Mesenchymal stem cell (in vitro differentiated cells and primary cell): Measurements from ENCODE around the gene LAP3.

ENCODE experiments used
- DNase-seq: peaks from one replicate; pipeline ENCODE4 v3.0.0-alpha.2; 2013
- H2AFZ ChIP-seq: one replicate; pipeline ENCODE4 v1.6.1; 2013; ENCODE audit warnings: low read depth, mild to moderate bottlenecking, control low read depth, inconsistent platforms, low read length, moderate library complexity
- H2AK5ac ChIP-seq: 2 replicates; pipeline ENCODE4 v1.6.1; 2013; ENCODE audit warnings: low read length, moderate library complexity, mild to moderate bottlenecking, inconsistent platforms; ENCODE audit not compliant: severe bottlenecking
- H2BK120ac ChIP-seq: one replicate; pipeline ENCODE4 v1.6.1; 2013; ENCODE audit warnings: low read depth, mild to moderate bottlenecking, inconsistent platforms, low read length, moderate library complexity
- H2BK12ac ChIP-seq, 2 experiments: one replicate each; pipeline ENCODE4 v1.6.1; 2013; ENCODE audit warnings: inconsistent platforms in 2 of 2, low read length in 2 of 2, mild to moderate bottlenecking in 2 of 2, moderate library complexity in 2 of 2, control low read depth in 1 of 2
- H2BK15ac ChIP-seq: one replicate; pipeline ENCODE4 v1.6.1; 2013; ENCODE audit warnings: mild to moderate bottlenecking, low read depth, inconsistent platforms; ENCODE audit not compliant: poor library complexity, severe bottlenecking
- H2BK5ac ChIP-seq: 2 replicates; pipeline ENCODE4 v1.6.1; 2013; ENCODE audit warnings: low read depth, mild to moderate bottlenecking, low read length, control low read depth, inconsistent platforms; ENCODE audit not compliant: poor library complexity, severe bottlenecking
- H3K14ac ChIP-seq, 2 experiments: one replicate each; pipeline ENCODE4 v1.6.1; 2013; ENCODE audit warnings: inconsistent platforms in 2 of 2, low read length in 2 of 2, control low read depth in 1 of 2, mild to moderate bottlenecking in 1 of 2, moderate library complexity in 1 of 2
- H3K18ac ChIP-seq, 2 experiments: one replicate each; pipeline ENCODE4 v1.6.1; 2013; ENCODE audit warnings: inconsistent platforms in 2 of 2, low read length in 2 of 2, control low read depth in 1 of 2, low read depth in 1 of 2, mild to moderate bottlenecking in 1 of 2
- H3K23ac ChIP-seq, 2 experiments: one replicate each; pipeline ENCODE4 v1.6.1; 2013; ENCODE audit warnings: inconsistent platforms in 2 of 2, low read length in 2 of 2, mild to moderate bottlenecking in 2 of 2, moderate library complexity in 2 of 2, control low read depth in 1 of 2
- H3K27ac ChIP-seq: 2 replicates; pipeline ENCODE4 v1.5.1; 2013; ENCODE audit warnings: mild to moderate bottlenecking, moderate library complexity, low read length, control low read depth, inconsistent platforms; ENCODE audit not compliant: poor library complexity, severe bottlenecking
- H3K27me3 ChIP-seq, 2 experiments: 2 replicates each; pipeline versions ENCODE4 v1.6.1 to v1.7.0; 2013; ENCODE audit warnings: low read length in 2 of 2, mild to moderate bottlenecking in 2 of 2, moderate library complexity in 2 of 2, control low read depth in 1 of 2, inconsistent platforms in 1 of 2; ENCODE audit not compliant: control insufficient read depth in 1 of 2, insufficient read depth in 1 of 2
- H3K36me3 ChIP-seq, 2 experiments: 2 replicates each; pipeline versions ENCODE4 v1.6.1 to v1.7.0; 2013; ENCODE audit warnings: low read length in 2 of 2, control low read depth in 1 of 2, inconsistent platforms in 1 of 2, low read depth in 1 of 2, mild to moderate bottlenecking in 1 of 2; ENCODE audit not compliant: insufficient read depth in 2 of 2, control insufficient read depth in 1 of 2
- H3K4ac ChIP-seq, 2 experiments: one replicate each; pipeline ENCODE4 v1.6.1; 2013; ENCODE audit warnings: inconsistent platforms in 2 of 2, low read length in 2 of 2, mild to moderate bottlenecking in 2 of 2, moderate library complexity in 2 of 2, control low read depth in 1 of 2, low read depth in 1 of 2
- H3K4me1 ChIP-seq: 2 replicates; pipeline ENCODE4 v1.6.1; 2013; ENCODE audit warnings: low read depth, low read length, control low read depth; ENCODE audit not compliant: control insufficient read depth, insufficient read depth
- H3K4me2 ChIP-seq: 2 replicates; pipeline ENCODE4 v1.6.1; 2013; ENCODE audit warnings: low read length, mild to moderate bottlenecking, inconsistent platforms; ENCODE audit not compliant: poor library complexity, severe bottlenecking
- H3K4me3 ChIP-seq, 2 experiments: 2 replicates each; pipeline versions ENCODE4 v1.5.1 to v1.7.0; 2013; ENCODE audit warnings: low read length in 2 of 2, mild to moderate bottlenecking in 2 of 2, control low read depth in 1 of 2, low read depth in 1 of 2; ENCODE audit not compliant: insufficient read depth in 1 of 2
- H3K79me1 ChIP-seq: replicated peaks from 2 replicates; pipeline ENCODE4 v1.6.1; 2013; ENCODE audit warnings: mild to moderate bottlenecking, control low read depth, low read length, inconsistent platforms; ENCODE audit not compliant: poor library complexity, severe bottlenecking
- H3K9ac ChIP-seq: 2 replicates; pipeline ENCODE4 v1.7.0; 2013; ENCODE audit warnings: mild to moderate bottlenecking, low read length, moderate library complexity
- H3K9me3 ChIP-seq: 2 replicates; pipeline ENCODE4 v1.7.0; 2013; ENCODE audit warnings: mild to moderate bottlenecking, low read length; ENCODE audit not compliant: control insufficient read depth
- H4K8ac ChIP-seq: one replicate; pipeline ENCODE4 v1.6.1; 2013; ENCODE audit warnings: inconsistent platforms, mild to moderate bottlenecking, low read length, moderate library complexity
- H4K91ac ChIP-seq: one replicate; pipeline ENCODE4 v1.6.1; 2013; ENCODE audit warnings: mild to moderate bottlenecking, low read length, inconsistent platforms
- WGBS: methylation state at CpG from one replicate; pipeline ENCODE4 v1.1.7; 2013; ENCODE audit warnings: mixed read lengths; 5-methylcytosine and 5-hydroxymethylcytosine counted together

LAP3 gene

DNA sequence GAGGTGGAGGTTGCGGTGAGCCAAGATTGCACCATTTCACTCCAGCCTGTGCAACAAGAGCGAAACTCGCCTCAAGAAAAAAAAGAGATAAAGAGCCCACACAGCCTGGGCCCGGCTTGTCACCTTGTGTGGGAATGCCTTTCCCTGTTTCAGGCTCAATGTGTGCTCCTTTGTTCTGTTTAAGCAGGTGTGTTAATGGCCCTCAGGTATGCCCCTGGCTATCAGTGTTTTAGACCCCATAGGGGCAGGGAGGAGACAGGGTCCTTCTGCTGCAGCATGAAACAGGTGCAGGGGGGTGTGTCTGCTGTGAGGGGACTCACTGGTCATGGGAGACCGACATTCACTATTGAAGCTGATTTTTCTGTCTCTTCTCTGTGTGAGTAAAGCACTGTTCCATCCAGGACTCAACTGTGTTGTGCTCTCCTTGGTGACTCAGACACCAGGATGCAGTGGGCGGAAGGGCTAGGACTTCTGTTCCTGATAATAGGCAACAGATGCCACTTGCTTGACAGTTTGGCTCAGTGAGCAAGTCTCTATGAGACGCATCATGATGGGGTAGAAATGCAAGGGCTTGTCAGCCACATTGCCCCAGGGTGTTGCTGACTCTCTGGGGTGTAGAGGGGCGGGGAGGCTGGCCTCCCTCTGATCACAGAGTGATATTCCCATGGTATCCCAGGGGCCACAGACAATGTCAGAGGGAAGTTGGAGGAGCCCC is 15.6 kb upstream of the LAP3 start:
- Histone ChIP-seq H3K23ac (no peak overlapping the region), H4K91ac (no peak overlapping the region), H3K4me1 (no peaks in the 10 kb centered on the region), H4K8ac (no peak overlapping the region), H2BK15ac (no peak overlapping the region), H2BK5ac (no peak overlapping the region), H3K79me1 (no peaks in the 10 kb centered on the region), H3K9ac (peak overlapping the region; percentile 32), H3K27ac (no peak overlapping the region), H3K18ac (no peak overlapping the region), H3K4me2 (no peak overlapping the region), H3K4me3 (no peak overlapping the region), H3K14ac (no peak overlapping the region), H3K4ac (no peak overlapping the region), H2AK5ac (no peak overlapping the region), H3K36me3 (no peaks in the 10 kb centered on the region), H3K9me3 (no peaks in the 10 kb centered on the region), H3K27me3 (no peaks in the 10 kb centered on the region), H2BK120ac (no peak overlapping the region), H2BK12ac (no peak overlapping the region), H2AFZ (no peak overlapping the region)
- WGBS, result 81% methylated on average over 8 of the region's 8 CpGs
- no peak for DNase-seq

DNA sequence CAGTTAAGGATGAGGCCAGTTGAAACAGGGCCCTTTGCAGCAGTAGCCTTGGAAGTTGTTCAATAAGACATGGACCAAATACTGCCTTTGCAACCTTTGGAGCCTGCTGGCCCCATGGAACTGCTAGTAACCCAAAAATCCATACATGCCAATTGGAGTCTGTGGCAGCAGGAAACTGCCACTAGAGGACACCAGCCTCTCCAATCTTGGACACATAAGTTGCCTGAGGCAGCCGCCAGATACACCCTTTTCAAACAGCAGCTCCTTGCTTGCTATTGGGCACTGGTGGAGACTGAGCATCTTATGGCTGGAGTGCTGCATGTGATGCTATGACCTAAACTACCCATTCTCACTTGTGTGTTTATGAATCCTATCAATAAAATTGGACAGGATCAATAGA is 14.8 kb upstream of the LAP3 start:
- Histone ChIP-seq H3K79me1 (no peaks in the 10 kb centered on the region), H3K4ac (no peak overlapping the region), H3K9ac (no peak overlapping the region), H2BK120ac (peak overlapping the region; percentile 39), H3K4me2 (no peak overlapping the region), H4K8ac (no peak overlapping the region), H3K27me3 (no peaks in the 10 kb centered on the region), H3K23ac (no peak overlapping the region), H2BK12ac (no peak overlapping the region), H3K14ac (no peak overlapping the region), H4K91ac (no peak overlapping the region), H2AFZ (no peak overlapping the region), H2BK5ac (no peak overlapping the region), H3K36me3 (no peaks in the 10 kb centered on the region), H3K4me3 (no peak overlapping the region), H2AK5ac (no peak overlapping the region), H3K27ac (no peak overlapping the region), H3K4me1 (no peaks in the 10 kb centered on the region), H2BK15ac (no peak overlapping the region), H3K9me3 (no peaks in the 10 kb centered on the region), H3K18ac (no peak overlapping the region)
- WGBS, result 80% methylated on average over 1 of the region's 1 CpG
- DNase-seq, result no peak

DNA sequence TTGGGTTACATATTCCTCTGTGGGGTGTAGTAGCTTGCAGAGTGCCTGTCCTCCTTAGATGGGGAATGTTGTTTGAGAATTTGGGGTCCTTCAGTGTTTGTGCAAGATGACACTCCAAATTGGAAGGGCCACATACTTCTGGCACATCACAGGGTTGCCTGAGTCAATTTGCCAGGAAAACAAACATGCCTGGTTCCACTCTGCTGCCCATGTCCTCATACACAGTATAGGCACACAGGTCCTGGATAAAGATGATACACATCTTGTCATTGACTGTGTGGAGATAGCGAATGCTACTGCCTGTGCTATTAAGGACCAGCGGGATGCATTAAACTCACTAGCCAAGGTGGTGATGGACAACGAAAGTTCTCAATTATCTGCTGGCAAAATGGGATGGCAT is 11.2 kb upstream of the LAP3 start:
- Histone ChIP-seq H3K18ac (no peak overlapping the region), H3K36me3 (no peaks in the 10 kb centered on the region)

DNA sequence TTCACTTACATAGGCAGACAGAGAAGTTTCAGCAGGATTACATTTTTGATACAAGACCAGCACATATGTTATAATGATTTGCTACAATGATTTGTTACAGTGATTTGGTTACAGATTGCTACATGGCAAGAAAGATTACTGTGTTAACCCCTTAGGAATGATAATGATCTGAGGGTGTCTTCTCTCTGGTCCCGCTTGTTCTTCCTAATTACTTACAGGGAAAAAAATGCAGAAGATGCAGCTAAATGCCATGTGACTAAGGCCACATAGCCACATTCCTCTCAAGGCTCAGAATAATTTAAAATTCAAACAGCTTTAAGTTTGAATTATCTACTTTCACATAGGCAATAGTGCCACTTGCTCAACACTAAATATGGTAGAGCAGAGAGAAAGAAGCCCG is 9.7 kb upstream of the LAP3 start:
- WGBS, result 78% methylated on average over 2 of the region's 2 CpGs

More for the DNA sequence above, 11.2 kb upstream of the LAP3 start:
- Histone ChIP-seq H2BK120ac (no peak overlapping the region), H3K79me1 (no peaks in the 10 kb centered on the region), H4K91ac (no peak overlapping the region), H4K8ac (no peak overlapping the region), H3K27ac (no peak overlapping the region), H2BK12ac (no peak overlapping the region), H3K4me3 (no peak overlapping the region), H3K9me3 (no peaks in the 10 kb centered on the region), H3K4me1 (no peaks in the 10 kb centered on the region), H2BK15ac (no peak overlapping the region), H3K27me3 (no peaks in the 10 kb centered on the region), H2AK5ac (no peak overlapping the region), H3K9ac (no peak overlapping the region), H3K4me2 (no peak overlapping the region), H3K14ac (no peak overlapping the region), H3K23ac (no peak overlapping the region), H2BK5ac (no peak overlapping the region), H3K4ac (no peak overlapping the region), H2AFZ (no peak overlapping the region)
- 95% methylated on average over 3 of the region's 3 CpGs for WGBS
- DNase-seq, result no peak

More for the DNA sequence above, 9.7 kb upstream of the LAP3 start:
- Histone ChIP-seq H4K8ac (no peak overlapping the region), H3K4me1 (no peaks in the 10 kb centered on the region), H3K9me3 (no peaks in the 10 kb centered on the region), H4K91ac (no peak overlapping the region), H2BK15ac (no peak overlapping the region), H2AK5ac (no peak overlapping the region), H2AFZ (no peak overlapping the region), H2BK120ac (no peak overlapping the region), H3K27me3 (no peaks in the 10 kb centered on the region), H3K18ac (no peak overlapping the region), H3K27ac (no peak overlapping the region), H2BK12ac (no peak overlapping the region), H3K23ac (no peak overlapping the region), H3K79me1 (no peaks in the 10 kb centered on the region), H3K14ac (no peak overlapping the region), H3K4me2 (no peak overlapping the region), H2BK5ac (no peak overlapping the region), H3K9ac (no peak overlapping the region), H3K4ac (no peak overlapping the region), H3K36me3 (no peaks in the 10 kb centered on the region), H3K4me3 (no peak overlapping the region)
- no peak for DNase-seq
